ENCODE measurements around the gene CACFD1.

- TF ChIP-seq CTCF (IDR thresholded peaks at IDR 0.05; ENCODE audit: low read depth, low read length) (no peak), POLR2A (IDR thresholded peaks at IDR 0.05; ENCODE audit: extremely low read depth, insufficient read length) (no peak)
Observed at GRCh38 chr9:133465984-133466383, 6.2 kb downstream of the CACFD1 start.
